Panc1 (cell line): ENCODE data around the gene PXK.

ENCODE experiments used
- POLR2AphosphoS5 ChIP-seq: IDR thresholded peaks from 2 replicates; pipeline ENCODE4 v1.6.1; 2012; ENCODE audit warnings: mild to moderate bottlenecking, low read depth, low read length, moderate library complexity
- REST ChIP-seq, 2 experiments: IDR thresholded peaks; 2 replicates each; pipeline ENCODE4 v1.6.1; 2011 to 2012; ENCODE audit warnings: low read depth in 2 of 2, control low read depth in 1 of 2, low read length in 1 of 2, mild to moderate bottlenecking in 1 of 2, moderate library complexity in 1 of 2; ENCODE audit not compliant: insufficient read depth in 1 of 2
- TCF7L2 ChIP-seq: IDR thresholded peaks from 2 replicates; pipeline ENCODE4 v1.6.1; 2011; ENCODE audit warnings: mild to moderate bottlenecking, low read depth, low read length, inconsistent platforms
- TF ChIP-seq, protein P1 (sequence below): fragments of 450-650 bp; IDR thresholded peaks from 2 replicates; pipeline ENCODE4 v1.5.1; 2017; ENCODE audit warnings: mild to moderate bottlenecking

DNA sequence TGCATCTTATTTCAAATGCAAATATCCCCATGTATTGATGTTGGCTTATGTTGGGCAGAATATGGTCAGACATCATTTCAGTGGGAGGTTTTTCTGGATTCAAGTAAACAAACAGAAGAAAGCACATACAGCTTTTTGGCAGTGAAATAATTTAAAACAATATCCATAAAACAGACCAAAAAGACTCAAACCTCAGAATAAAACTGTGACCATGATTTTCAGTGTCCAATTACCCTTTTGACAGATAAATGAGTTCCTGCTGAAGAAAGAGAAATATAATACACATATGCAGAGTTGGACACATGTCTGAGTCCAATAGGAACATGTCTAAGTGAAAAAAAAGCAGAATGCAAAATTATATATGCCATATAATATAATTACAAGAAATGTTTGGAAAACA, 39.1 kb downstream of the PXK start:
- TF ChIP-seq, protein P1, sequence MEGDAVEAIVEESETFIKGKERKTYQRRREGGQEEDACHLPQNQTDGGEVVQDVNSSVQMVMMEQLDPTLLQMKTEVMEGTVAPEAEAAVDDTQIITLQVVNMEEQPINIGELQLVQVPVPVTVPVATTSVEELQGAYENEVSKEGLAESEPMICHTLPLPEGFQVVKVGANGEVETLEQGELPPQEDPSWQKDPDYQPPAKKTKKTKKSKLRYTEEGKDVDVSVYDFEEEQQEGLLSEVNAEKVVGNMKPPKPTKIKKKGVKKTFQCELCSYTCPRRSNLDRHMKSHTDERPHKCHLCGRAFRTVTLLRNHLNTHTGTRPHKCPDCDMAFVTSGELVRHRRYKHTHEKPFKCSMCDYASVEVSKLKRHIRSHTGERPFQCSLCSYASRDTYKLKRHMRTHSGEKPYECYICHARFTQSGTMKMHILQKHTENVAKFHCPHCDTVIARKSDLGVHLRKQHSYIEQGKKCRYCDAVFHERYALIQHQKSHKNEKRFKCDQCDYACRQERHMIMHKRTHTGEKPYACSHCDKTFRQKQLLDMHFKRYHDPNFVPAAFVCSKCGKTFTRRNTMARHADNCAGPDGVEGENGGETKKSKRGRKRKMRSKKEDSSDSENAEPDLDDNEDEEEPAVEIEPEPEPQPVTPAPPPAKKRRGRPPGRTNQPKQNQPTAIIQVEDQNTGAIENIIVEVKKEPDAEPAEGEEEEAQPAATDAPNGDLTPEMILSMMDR = no peak
- TF ChIP-seq POLR2AphosphoS5 (no peak), REST (IDR thresholded peaks at IDR 0.05; ENCODE audit: insufficient read depth in 1 of 2, low read depth in 2 of 2, low read length in 1 of 2) (no peak), TCF7L2 (no peak)
